ENCODE results near the gene KAZALD1. TPM values are rescaled to one million over a fixed set of nuclear protein-coding genes. Genes with fewer than 3 reads are reported as not detected.

Gene KAZALD1, protein sequence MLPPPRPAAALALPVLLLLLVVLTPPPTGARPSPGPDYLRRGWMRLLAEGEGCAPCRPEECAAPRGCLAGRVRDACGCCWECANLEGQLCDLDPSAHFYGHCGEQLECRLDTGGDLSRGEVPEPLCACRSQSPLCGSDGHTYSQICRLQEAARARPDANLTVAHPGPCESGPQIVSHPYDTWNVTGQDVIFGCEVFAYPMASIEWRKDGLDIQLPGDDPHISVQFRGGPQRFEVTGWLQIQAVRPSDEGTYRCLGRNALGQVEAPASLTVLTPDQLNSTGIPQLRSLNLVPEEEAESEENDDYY
- 9.1 and 9.7 TPM in 2 replicates for total RNA-seq

DNA sequence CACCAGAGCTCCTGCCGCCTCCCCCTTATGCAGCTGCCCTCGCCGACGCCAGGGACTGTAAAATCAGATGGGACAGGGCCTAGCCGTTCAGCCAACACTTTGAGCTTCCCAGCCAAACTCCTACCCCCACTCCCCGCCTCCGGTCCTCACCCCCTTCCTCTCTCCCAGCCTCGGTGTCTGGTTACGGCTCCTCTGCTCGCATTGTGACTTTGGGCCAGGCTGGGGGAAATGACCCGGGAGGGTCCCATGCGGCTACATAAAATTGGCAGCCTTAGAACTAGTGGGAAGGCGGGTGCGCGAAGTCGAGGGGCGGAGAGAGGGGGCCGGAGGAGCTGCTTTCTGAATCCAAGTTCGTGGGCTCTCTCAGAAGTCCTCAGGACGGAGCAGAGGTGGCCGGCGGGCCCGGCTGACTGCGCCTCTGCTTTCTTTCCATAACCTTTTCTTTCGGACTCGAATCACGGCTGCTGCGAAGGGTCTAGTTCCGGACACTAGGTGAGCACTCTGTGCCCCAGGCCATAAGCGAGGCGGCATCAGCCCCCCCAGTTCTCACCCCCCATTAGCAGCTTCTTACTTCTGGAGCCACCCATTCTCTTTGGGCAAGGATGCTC, at the start of gene KAZALD1:
KAZALD1 (plus strand) TSS at position 366 of the 608 bp plus-strand sequence. CDS start 604 bp downstream, outside the sequence.

DNA sequence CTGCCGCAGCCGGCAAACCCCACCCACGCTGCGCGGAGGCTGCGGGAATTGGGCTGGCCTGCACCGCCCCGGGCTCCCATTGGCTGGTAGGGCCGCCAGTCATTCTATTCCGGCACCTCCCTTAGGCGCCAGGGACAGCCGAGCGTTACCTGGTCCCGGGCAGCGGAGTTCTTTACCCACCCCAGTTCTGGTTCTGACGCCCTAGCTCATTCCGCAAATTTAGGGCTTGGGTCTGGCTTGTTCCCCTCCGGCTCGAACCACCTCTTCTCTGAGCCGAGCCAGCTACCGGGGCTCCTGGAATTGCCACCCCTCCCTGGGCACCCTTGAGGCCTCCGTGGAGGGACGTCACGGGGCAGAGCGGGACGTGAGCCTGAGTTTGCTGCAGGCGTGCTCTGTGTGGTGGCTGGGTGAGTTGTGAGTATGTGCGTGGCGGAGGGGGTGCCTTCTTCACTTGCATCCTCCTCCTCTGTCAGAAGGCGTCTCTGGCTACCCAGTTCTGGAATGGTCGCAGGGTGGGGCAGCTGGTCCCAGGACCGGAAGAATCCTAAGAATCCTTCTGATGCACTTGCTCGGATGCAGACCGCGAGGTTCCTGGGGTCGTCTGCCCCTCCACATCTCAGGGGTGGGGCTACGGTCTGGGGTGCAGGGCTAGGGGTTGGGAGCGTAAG, 30.5 kb upstream of the KAZALD1 start, which contains the start of the genes PDZD7 and SFXN3:
PDZD7 (minus strand) TSS at position 2 of the 668 bp plus-strand sequence. CDS start 910 bp downstream, outside the sequence.
SFXN3 (plus strand) TSS at position 107 of the 668 bp plus-strand sequence. CDS start 3,461 bp downstream, outside the sequence.

Other genes starting within 250 kb of the KAZALD1 start
- gene SLF2, start 149.0 kb upstream of the KAZALD1 start, total RNA-seq = 28.8 and 34.7 TPM in 2 replicates
- gene SEMA4G, start 92.5 kb upstream of the KAZALD1 start, total RNA-seq = 0.85 and 1.8 TPM in 2 replicates
- gene MRPL43, start 74.5 kb upstream of the KAZALD1 start, total RNA-seq = 57.1 and 58.2 TPM in 2 replicates
- gene TWNK, start 74.4 kb upstream of the KAZALD1 start, total RNA-seq = 3.0 and 5.2 TPM in 2 replicates
- gene LZTS2, start 62.2 kb upstream of the KAZALD1 start, total RNA-seq = 122 and 130 TPM in 2 replicates
- gene PDZD7, start 30.9 kb upstream of the KAZALD1 start, total RNA-seq = 1.5 and 2.1 TPM in 2 replicates
- gene SFXN3, start 30.8 kb upstream of the KAZALD1 start, total RNA-seq = 113 and 121 TPM in 2 replicates
- not detected in 2 replicates for gene TLX1, start 69.3 kb downstream of the KAZALD1 start, total RNA-seq
- not detected in 2 replicates for gene LBX1, start 167.5 kb downstream of the KAZALD1 start, total RNA-seq